Renal cortex interstitium (tissue), 15 donors: ENCODE results near the gene DENND5A. TPM values are rescaled to one million over a fixed set of nuclear protein-coding genes. Genes with fewer than 3 reads are reported as not detected.

ENCODE experiments used
- DNase-seq, 11 donors: peaks; one replicate each; pipeline ENCODE4 v3.0.0-alpha.2; 2013; ENCODE audit warnings: low read depth in 9 of 11, low spot score in 4 of 11; ENCODE audit errors: extremely low read depth in 1 of 11
- long read RNA-seq, 16 experiments: transcript quantifications; one replicate each; lab custom pipeline, GENCODE V29; 2026
- polyA plus RNA-seq, 3 donors: library from polyadenylated mRNA; unstranded; fragments of 120-200 nt; gene quantifications; one replicate each; pipeline ENCODE4 v1.2.1, GENCODE V29; 2013; ENCODE audit not compliant: insufficient read length in 3 of 3

DENND5A gene
- polyA plus RNA-seq, result 10 to 100 TPM; 83.9 to 99.4 (median 91.4) TPM
- long read RNA-seq, donor 1, full-length matches to known transcripts, result 1 of 1 reads
- long read RNA-seq, donor 1, partial matches to known transcripts, result 0 of 1 reads
- long read RNA-seq, donor 1, other reads (novel, unspliced or antisense), result 0 of 1 reads
- long read RNA-seq, donor 2, full-length matches to known transcripts, result 3 of 3 reads
- long read RNA-seq, donor 2, partial matches to known transcripts, result 0 of 3 reads
- long read RNA-seq, donor 2, other reads (novel, unspliced or antisense), result 0 of 3 reads
- long read RNA-seq, donor 3, full-length matches to known transcripts, result 4 of 4 reads
- long read RNA-seq, donor 3, partial matches to known transcripts, result 0 of 4 reads
- long read RNA-seq, donor 3, other reads (novel, unspliced or antisense), result 0 of 4 reads
- long read RNA-seq, donor 4, full-length matches to known transcripts, result 2 of 12 reads
- long read RNA-seq, donor 4, partial matches to known transcripts, result 10 of 12 reads
- long read RNA-seq, donor 4, other reads (novel, unspliced or antisense), result 0 of 12 reads
- long read RNA-seq, donor 5, result 0 reads
- long read RNA-seq, donor 6, partial matches to known transcripts, result 9 of 10 reads
- long read RNA-seq, donor 6, other reads (novel, unspliced or antisense), result 0 of 10 reads
- long read RNA-seq, donor 7, full-length matches to known transcripts, result 4 of 4 reads
- long read RNA-seq, donor 7, partial matches to known transcripts, result 0 of 4 reads
- long read RNA-seq, donor 7, other reads (novel, unspliced or antisense), result 0 of 4 reads
- long read RNA-seq, donor 8, full-length matches to known transcripts, result 1 of 7 reads
- long read RNA-seq, donor 8, partial matches to known transcripts, result 6 of 7 reads
- long read RNA-seq, donor 8, other reads (novel, unspliced or antisense), result 0 of 7 reads
- long read RNA-seq, donor 9, full-length matches to known transcripts, result 3 of 42 reads
- long read RNA-seq, donor 9, partial matches to known transcripts, result 39 of 42 reads
- long read RNA-seq, donor 9, other reads (novel, unspliced or antisense), result 0 of 42 reads
- long read RNA-seq, donor 10, full-length matches to known transcripts, result 3 of 3 reads
- long read RNA-seq, donor 10, partial matches to known transcripts, result 0 of 3 reads
- long read RNA-seq, donor 10, other reads (novel, unspliced or antisense), result 0 of 3 reads
- long read RNA-seq, donor 11, full-length matches to known transcripts, result 3 of 13 reads
- long read RNA-seq, donor 11, partial matches to known transcripts, result 10 of 13 reads
- long read RNA-seq, donor 11, other reads (novel, unspliced or antisense), result 0 of 13 reads
- long read RNA-seq, donor 12, result 0 reads
- long read RNA-seq, donor 13, result 0 reads
- long read RNA-seq, donor 14, full-length matches to known transcripts, result 4 of 4 reads
- long read RNA-seq, donor 14, partial matches to known transcripts, result 0 of 4 reads
- long read RNA-seq, donor 14, other reads (novel, unspliced or antisense), result 0 of 4 reads
- long read RNA-seq, donor 15, full-length matches to known transcripts, result 1 of 1 reads
- long read RNA-seq, donor 15, partial matches to known transcripts, result 0 of 1 reads
- long read RNA-seq, donor 15, other reads (novel, unspliced or antisense), result 0 of 1 reads
- long read RNA-seq, donor 16, full-length matches to known transcripts, result 6 of 45 reads
- long read RNA-seq, donor 16, partial matches to known transcripts, result 39 of 45 reads
- long read RNA-seq, donor 16, other reads (novel, unspliced or antisense), result 0 of 45 reads

DNA sequence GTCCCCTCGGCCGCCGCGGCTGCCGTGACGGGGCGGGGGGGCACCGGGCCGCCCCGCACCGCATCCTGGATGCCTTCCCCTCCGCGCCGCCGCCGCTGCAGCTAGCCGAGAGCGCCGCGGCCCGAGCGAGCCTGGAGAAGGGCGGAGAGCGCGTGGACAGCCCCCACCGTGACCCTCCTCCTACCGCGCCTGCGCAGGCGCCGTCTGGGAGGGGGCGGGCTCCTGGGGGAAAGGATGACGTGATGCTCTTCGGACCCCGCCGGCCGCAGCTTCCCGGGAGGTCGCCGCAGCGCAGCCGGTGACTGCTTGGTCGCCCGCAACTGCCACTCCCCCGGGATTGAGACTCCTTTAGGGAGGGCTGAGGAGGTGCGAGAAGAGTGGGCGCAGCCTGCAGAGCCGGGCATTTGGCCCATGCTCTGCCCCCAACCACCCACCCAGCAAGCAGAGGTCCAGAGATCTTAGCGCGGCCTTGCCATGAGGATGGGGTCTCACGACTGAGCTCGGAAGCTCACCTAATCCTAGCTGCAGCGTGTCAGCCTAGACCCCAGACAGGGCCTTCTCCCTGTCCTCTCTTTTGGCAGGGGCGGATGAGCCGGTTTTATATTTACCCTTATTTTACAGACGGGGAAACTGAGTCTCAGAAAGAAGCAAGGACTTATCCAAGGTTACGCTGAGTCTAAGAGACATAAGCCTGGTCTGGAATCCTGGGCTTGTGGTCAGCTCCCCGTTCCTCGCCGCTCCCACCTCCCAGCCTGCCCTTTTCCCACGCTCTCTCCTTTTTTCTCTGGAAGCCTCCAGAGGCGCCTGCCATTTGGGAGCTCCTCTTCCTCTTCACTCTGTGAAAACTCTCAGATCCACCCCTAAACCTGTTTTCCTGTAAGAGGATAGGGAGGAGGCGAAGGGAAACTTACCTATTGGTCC lies at the start of gene DENND5A:
TSS of gene DENND5A (minus strand) at position 140 of the 921 bp plus-strand sequence. CDS start 281 bp downstream, outside the sequence.
- DNase-seq, result peak; percentile 78 to 91 (median 86)

DNA sequence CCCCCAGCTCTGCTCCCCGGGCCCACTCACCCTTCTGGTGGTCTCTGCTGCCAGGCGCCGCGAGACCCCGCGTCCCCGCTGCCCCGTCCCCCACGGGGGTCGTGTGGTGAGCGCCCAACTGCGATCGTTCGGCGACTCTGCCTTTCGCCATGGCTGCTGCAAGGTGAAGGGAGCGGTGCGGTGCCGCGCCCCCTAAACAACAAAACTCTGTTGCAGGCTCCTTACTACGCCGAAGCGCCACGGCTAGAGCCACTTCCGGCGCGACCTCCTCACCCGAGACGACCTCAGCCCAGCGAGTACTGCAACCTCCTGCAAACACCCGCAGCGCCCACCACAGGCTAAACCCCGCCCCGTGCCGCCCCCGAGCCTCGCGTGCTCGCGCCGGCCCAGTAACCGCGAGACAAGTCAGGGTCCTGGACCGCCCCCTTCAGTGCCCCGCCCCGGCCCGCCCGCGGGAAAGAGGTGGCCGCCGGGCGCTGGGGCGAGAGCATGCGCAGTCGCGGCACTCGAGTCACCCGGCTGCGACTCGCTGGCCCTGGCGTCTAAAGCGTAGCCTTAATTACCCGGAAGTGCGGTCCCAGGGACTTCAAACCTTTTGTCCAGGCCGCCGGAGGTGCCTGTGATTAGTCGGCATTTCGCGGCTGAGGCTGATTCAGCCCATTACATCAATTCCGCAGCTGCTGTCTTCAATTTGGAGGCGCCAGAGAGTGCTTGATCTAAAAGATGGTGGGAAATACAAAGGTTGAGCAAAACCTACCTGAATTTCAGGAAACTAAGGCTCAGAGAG lies 49.3 kb upstream of the DENND5A start, which contains the start of gene TMEM41B:
TSS of gene TMEM41B (minus strand) at position 303 of the 787 bp plus-strand sequence. CDS start at position 151, 152 bp downstream.
- DNase-seq, result peak; percentile 86 to 98 (median 95)

DNA sequence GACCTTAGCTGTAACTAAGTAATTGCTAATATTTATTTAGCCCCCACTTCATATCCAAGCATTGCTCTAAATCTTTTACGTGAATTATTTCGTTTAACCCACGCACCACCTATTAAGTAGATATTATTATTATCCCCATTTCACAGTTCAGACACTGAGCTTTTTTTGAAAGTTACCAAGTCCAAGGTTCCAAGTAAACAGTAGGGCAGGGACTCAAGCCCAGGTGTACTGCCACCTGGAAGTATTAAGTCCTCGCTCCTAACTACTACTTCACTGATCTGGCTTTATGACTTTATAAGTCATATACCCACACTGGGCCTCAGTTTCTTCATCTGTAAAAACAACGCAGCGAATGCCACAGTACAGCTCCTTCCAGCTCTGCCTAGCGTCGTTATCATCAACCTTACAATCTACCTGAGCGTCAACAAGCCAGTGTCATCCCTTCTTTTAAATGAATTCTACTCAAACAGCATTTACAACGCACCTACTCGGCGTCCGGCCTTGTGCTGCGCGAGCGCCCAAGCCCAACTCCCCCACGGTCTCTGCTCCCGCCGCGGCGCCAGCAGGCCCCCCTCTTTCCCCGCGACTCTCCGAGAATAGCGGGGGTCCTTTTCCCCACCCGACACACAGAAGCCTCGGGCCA lies 48.6 kb upstream of the DENND5A start:
- DNase-seq, result peak in 7 of 11 donors; percentile 16 to 39 (median 29)

DNA sequence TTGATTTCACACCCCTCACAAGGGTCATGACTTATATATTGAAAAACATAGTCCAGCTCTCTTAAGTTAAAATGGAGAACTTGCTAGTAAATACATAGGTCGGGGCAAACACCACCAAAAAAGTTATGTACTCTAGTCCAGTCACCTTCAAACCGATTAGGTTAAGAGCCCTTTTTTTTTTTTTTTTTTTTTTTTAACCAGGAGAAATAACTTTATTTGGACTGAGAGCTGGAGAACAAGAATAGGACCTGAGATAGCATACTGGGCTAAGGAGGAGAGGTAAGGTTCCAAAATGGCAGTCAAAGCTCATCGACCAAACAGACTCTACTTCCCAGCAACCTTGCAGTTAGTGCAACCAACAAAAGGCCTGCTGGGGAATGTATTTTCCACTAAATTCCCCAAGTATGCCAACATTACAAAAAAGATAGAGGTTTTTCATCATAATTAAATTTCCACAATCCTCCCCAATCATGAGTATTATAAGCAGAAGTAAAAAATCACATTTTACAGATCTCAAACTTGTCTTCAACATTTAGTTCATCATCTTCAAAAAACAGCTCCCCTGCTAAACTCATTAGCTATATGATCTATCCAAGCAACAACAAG lies 45.4 kb upstream of the DENND5A start:
- DNase-seq, result no peak

DNA sequence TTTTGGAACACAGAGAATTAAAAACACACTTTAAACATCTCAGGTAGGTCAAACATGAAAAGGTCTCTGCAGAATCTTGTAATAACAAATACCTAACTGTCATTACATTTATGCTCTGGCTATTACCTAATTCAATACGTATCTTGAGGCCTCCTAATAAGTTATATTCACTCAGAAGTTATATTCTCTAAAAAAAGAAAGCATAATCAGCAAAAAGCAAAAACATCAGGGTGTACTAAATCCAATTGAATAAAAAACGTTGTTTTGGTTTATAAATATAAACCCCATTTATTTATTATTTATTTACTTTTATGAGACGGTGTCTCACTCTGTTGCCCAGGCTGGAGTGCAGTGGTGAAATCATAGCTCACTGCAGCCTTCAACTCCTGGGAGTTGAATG lies 39.0 kb upstream of the DENND5A start:
- no peak for DNase-seq

DNA sequence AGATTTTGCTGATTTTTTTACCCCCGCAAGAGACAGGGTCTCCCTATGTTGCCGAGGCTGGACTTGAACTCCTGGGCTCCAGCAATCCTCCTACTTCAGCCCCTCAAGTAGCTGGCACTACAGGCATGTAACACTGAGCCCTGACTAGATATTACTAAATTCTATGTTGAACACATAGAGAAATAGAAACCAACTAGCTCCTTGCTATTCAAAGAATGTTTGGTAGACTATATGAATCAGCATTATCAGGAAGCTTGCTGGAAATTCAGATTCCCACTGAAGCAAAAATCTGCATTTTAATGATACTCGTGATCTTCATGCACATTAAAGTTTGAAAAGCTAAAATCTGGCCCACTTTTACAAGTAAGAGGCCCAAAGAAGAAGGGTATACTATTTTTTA lies 37.3 kb upstream of the DENND5A start:
- DNase-seq, result no peak

DNA sequence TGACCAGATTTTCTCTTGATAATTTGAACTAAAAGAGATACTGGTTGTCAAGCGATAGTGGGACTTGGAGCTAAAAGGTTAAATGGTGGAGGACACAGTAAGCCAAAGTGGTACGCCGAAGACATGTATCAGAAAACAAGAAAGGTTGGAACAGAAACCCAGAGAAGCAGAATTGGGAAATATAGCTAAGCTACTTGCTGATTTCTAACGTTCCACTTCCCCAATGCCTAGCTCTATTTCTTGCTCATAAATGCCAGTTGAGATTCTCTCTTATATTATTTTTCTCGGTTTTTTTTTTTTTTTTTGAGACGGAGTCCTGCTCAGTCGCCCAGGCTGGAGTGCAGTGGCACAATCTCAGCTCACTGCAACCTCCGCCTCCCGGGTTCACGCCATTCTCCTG lies 36.6 kb upstream of the DENND5A start:
- no peak for DNase-seq

DNA sequence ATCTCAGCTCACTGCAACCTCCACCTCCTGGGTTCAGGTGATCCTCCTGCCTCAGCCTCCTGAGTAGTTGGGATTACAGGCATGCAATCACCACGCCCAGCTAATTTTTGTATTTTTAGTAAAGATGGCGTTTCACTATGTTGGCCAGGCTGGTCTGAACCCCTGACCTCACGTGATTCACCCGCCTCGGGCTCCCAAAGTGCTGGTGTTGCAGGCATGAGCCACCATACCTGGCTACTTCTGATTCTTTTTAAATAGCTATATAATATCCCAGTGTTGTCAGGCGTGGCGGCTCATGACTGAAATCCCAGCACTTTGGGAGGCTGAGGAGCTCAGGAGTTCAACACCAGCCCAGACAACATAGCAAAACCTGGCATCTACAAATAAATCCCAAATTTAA lies 28.5 kb upstream of the DENND5A start:
- DNase-seq, result no peak

DNA sequence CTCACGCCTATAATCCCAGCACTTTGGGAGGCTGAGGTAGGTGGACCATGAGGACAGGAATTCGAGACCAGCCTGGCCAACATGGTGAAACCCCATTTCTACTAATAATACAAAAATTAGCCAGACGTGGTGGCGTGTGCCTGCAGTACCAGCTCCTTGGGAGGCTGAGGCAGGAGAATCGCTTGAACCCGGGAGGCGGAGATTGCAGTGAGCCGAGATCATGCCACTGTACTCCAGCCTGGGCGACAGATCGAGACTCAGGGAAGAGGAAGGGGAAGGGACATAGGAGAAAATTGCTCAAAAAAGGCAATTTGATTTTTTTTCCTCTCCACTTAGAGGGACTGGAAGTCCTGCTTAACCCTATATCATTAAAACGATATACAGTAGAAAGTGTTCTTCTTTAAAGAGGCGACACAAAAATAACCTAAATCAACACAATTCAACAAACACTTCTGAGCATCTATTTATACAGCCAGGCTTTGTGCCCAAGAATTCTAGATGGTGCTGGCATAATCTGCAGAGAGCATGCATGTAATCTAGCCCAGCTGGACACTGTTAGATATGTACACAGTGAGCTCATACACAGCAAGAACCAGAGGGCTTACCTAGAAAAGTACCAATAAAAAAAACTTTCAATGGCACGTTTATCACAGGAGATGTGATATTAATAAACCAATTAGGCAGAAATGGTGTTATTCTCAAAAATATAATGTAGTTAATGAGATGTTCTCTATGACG lies 20.9 kb upstream of the DENND5A start:
- DNase-seq, result no peak

DNA sequence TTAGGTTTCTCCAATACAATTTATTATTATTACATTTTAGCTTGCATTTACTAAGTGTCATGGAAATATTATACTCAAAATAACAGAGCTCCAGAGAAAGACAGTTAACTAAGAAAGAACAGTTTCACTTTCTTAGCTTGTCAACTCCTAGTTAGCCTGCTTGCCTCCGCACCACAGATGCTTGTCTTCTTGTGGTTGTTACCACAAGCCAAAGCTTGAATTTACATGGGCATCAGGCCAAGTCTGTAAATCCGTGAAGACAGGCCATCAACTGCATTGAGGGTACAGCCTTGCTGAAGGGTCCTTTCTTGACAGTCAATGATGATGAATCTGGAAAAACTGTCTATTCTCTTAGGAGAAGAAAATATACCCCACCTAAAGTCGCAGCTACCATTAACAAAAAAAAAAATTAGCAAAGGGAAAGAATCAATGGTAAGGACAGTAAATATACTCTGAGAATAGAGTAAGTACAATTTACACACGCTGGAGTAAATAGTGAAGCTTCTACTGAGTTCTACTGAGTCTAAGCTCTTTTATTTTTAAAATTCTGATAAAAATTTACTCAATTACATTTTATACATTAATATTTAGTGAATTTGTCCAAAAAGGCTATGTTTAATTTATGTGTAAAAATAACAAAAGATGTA lies 15.6 kb upstream of the DENND5A start:
- peak in 1 of 11 donors; percentile 12 for DNase-seq

DNA sequence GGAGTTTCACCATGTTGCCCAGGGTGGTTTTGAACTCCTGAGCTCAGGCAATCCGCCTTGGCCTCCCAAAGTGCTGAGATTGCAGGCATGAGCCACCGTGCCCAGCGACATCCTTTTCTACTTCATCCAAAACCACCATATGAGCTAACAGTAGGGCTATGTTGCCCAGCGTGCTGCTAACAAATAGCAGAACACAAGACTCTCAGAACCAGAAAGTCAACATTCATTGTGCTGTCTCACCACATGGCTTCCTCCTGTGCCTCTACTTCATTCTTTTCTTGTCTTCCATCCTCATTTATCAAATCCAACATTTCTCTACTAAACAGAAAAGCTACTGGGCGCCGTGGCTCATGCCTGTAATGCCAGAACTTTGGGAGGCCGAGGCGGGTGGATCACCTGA lies 12.0 kb upstream of the DENND5A start:
- no peak for DNase-seq

DNA sequence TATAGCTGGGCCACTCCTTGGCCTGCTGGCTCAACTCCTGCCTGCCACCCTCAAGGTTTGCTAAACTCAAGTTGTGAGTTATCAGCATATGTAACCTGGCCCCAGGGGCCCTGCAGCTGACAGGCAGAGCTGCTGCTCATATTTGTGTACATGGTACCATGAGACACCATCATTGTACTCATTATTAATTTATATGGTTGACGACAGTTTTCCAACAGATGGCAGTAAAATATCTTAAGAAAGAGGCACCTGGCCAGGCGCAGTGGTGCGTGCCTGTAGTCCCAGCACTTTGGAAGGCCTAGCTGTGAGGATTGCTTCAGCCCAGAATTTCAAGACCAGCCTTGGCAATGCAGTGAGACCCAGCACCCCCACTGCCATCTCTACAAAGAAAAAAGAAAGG lies 11.4 kb upstream of the DENND5A start:
- no peak for DNase-seq

DNA sequence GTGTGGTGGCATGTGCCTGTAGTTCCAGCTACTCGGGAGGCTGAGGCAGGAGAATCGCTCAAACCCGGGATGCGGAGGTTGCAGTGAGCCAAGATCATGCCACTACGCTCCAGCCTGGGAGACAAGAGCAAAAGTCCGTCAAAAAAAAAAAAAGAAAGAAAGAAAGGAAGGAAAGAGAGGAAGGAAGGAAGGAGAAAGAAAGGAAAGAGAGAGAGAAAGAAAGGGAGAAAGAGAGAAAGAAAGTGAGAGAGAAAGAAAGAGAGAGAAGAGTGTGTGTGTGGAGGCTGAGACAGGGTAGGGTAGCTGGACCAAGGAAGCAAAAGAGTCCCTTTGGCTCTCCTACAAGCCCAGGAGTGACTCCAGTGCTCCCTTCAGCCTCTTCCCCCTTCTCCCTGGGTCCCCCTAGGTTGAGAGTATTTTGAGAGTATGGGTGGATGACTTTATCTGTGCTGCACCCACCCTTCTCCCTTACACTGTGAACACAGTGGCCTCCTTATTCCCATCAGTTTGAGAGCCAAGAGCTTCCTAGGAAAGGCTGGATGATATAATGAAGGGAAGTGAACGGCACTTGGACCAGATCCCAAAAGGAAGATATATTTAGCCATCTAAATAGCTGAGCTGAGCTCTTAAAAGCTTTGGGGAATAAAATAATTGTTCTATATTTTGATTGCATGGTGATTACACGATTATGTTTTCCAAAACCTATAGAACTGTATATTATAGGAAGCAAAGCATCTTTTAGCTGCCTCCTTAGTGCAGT lies 9.5 kb upstream of the DENND5A start:
- peak in 1 of 11 donors; percentile 16 for DNase-seq
